OCI-M2 (cell line): ENCODE results near the gene AASDHPPT.
A peak's percentile ranks its signal among the peaks of the same experiment; 100 is the strongest.
"Not testable (repeated sequence)": the region's sequence is repeated elsewhere in the genome, so short reads cannot be mapped to it uniquely, and the experiment has no call there.

ENCODE experiments used
- DNase-seq: peaks from one replicate; lab custom pipeline; 2025; ENCODE audit not compliant: unreplicated experiment; lab: John Stamatoyannopoulos, UW

AASDHPPT gene, protein sequence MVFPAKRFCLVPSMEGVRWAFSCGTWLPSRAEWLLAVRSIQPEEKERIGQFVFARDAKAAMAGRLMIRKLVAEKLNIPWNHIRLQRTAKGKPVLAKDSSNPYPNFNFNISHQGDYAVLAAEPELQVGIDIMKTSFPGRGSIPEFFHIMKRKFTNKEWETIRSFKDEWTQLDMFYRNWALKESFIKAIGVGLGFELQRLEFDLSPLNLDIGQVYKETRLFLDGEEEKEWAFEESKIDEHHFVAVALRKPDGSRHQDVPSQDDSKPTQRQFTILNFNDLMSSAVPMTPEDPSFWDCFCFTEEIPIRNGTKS

DNA sequence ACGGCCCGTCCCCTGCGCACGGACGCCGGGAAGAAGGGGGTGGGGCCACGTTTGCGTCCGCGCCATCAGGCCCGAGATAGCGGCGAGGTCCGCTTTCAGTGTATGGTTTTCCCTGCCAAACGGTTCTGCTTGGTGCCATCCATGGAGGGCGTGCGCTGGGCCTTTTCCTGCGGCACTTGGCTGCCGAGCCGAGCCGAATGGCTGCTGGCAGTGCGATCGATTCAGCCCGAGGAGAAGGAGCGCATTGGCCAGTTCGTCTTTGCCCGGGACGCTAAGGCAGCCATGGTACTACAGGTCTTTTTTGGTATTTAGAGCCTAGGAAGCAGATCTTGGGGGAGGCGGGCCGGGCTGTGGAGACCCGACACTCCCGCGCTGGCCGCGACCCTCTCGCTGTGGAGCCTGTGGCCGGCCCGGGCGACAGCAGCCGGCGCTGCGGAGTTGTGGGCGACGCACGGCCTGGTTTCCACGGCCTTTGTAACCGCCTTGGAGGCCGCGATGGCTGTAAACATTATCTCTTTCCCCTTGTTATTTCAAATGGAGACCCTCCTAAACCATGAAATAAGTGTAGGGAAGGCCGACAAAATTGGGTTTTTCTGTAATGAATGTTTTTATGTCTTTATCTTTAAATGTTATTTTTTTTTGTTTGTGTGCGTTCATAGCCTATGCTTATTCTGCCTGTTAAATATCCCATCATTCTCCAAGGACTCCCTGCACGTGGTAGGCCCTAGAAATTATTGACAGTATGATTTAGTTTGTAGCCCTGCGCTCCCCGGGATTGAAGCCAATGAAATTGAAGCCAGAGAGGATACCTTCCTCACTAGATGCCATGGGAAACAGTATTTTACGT lies at the start of gene AASDHPPT:
Gene AASDHPPT (plus strand): TSS at position 54 of the 847 bp plus-strand sequence. CDS start 49 bp downstream, at position 103.
- DNase-seq: no peak

DNA sequence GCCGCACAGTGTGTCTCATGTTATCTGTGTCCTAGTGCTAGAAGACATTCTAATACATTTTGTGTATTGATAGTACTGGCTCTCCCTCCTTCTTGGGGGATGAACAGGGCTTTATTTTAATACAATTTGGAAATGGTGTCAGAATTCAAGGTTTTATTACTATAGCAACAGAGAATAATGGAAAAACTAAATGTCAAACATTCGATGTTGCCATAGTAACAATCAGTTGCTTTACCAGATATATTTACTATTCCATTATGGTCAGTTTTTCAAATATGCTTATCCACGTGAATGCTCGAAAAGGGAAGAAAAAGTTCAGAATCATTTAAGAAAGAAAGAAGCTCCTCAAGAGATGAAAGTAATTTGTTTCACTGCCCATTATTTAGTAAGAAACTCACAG lies 46.9 kb upstream of the AASDHPPT start:
- no peak for DNase-seq

DNA sequence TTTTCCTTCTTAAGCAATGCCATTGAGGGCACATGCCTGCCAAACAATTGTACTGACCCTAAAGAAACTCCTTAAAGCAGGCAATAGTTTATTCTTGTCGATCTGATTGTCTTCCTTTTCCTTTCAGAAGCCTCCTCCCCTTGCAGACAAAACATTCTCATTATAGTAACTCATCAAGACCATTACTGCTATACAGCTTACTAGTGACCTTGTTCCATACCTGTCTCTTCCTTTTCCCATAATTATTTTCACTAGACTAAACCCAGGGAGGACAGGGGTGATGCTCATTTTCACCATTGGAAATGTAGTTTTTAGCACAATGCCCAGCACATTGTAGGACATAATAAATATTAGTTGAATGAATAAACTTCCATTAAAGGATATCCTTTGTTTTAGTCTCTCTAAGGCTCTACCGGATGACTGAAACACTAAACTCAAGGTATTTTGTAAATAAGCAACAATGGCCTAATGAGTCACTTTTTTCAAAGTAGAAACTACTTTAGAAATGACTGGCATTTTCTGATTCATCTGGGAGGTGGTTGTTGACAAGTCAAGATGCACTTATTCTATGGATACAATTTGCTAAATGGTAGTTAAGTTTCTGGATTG lies 46.2 kb upstream of the AASDHPPT start:
- no peak for DNase-seq

DNA sequence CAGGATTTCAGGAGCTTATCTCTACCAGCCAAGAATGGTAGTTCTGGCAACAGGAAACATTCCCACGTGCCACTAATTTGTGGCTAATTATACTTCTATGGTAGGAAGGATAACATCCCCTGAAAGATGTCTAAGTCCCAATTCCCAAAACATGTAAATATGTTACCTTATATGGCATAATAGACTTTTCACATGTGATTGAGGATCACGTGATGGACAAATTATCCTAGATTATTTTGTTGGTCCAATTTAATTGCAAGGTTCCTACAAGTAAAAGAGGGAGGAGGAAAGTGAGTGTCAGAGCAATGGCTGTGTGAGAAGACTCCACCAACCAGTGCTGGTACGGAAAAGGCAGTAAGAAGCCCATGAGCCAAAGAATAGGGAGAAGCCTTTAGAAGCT lies 45.5 kb upstream of the AASDHPPT start:
- no peak for DNase-seq

DNA sequence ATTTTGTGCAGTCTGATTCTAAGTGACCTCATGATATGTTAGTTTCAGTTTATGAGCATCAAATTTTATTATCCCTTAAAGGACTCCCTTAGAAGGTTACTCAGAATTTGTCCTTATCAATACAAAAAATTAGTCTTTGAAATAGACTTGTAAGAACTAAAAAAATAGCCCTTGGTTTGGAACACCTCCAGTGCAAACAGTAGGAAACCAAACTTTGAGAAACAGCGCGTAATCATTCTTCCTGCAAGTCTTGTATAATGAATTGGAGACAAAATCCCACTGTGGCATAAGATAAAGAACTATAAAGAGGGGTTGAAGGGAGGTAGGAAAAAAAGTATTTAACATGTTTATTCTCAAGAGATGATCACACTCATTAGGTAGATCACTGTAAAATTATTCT lies 44.6 kb upstream of the AASDHPPT start:
- no peak for DNase-seq

DNA sequence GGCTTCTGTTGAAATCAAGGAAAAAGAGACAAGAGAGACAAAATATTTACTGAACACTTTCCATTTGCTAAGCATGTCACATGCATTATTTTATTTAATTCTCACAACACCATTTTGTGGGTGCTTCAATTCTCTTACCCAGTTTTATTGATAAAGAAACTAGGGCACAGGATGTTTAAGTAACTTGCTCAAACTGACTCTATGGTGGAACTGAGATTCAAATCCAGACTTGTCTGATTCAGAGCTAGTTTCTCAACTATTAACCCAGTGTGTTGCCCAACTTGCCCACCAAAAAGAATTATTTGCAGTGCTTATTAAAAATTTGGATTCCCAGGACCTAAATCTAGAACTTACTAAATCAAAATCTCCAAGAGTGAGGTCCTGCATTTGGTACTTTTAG lies 33.9 kb upstream of the AASDHPPT start:
- no peak for DNase-seq

DNA sequence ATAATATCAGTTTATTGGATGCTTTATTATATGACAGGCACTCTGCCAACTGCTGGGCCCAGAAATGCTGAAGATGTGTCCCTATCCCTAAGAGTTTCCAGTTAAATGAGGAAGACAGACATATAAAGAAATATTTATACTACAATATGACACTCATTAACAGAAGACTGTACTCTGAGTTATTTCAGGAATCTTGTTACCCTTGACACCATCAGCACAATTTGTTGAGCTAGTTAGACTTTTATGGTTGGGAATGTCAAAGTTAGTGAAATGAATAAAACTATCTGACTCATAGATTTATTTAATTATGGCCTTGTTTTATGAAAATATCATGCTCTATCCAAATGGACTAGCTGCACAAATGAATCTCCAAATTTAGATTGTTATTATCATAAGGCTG lies 29.8 kb upstream of the AASDHPPT start:
- DNase-seq: no peak

DNA sequence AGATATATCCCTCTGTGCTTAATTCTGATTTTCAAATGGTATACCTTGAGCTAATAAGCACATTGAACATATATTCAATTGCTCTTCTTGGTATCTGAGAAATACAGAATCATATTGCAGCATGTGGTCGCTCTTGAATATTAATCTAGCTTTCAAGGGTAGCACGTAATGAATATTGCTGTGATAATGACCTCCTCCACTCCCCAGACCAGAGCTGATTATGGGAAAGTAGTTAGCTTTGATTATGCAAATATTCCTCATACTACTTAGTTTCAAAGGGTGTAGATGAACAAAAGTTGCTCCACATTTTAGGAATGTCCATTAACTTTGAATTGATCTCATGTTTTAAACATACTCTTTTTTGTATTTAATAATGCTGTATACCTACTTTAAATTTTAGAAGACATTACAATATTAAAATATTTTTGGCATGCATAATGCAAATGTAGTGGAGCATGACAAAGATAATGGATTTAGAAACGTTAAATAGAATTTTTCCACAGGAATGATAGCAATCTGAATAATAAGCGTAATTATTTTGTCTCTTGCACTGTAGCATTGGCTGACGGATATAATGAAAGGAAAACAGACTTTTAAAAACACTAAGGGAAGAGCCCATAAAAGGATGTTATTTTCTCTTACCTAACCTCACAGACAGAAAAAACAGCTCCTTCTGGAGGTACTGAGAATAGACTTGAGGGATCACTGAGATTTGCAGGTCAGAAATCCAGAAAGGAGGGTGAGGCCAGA lies 27.6 kb upstream of the AASDHPPT start:
- no peak for DNase-seq

DNA sequence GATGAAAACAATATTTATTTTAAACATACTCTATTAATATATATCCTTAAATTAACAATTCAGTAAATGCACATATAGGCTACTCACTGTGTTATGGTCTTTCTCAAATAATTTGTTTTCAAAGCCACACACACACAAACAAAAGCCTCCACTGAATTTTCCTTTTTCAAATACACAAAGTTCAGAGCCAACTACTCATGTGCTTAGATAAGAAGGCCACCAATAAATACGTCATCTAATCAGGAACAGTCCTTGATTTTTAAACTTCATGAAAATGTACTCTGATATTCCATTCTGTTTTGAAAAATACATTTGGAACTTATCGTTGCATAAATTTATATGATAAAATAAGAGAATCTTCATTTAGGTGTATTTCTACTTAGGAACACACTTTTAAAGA lies 26.4 kb upstream of the AASDHPPT start:
- no peak for DNase-seq

DNA sequence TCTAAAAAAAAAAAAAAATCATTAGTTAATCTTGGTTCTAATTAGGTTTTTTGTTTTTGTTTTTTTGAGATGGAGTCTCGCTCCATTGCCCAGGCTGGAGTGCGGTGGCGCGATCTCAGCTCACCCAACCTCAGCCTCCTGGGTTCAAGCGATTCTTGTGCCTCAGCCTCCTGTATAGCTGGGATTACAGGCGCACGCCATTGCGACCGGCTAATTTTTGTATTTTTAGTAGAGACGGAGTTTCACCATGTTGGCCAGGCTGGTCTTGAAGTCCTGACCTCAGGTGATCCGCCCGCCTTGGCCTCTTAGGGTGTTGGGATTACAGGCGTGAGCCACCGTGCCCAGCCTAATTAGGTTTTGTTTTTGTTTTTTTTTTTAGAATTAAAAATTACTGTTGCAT lies 19.1 kb upstream of the AASDHPPT start:
- not testable (repeated sequence) for DNase-seq

DNA sequence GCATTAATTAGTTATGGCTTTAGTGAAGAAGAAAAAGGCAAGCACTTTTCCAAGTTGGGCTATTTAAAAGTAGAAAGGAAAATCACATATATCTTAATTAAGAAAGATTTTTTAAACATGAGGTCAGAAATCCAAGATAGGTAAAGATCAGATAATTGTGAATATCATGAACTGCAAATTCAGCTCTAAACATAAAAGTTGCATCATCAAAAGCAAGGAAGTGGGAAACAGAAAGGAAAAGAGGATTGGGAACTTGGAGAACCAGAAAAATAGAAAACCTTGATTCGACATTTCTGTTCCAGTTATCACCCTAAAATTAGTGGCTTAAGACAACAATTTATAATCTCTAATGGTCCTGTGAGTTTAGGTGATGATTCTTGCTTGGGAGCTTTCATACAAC lies 17.8 kb upstream of the AASDHPPT start:
- DNase-seq: no peak

DNA sequence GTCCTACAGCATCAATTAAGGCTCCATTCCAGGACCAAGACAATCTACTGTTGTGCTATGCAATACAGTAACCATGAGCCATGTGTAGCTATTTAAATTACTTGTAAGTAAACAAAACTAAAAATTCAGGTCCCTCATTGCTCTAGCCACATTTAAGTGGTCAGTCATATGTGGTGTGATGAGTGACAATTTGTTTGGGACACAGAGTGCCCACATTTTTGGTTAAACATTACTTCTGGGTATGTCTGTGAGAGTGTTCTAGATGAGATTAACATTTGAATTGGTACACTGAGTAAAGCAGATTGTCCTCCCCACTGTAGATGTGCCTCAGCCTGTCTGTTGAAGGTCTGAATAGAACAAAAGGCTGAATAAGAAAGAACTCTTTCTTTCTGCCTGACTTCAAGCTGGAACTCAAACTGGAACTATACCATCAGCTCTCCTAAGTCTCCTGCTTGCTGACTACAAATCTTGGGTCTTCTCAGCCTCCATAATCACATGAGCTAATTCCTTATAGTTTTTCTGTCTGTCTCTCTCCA lies 16.1 kb upstream of the AASDHPPT start:
- DNase-seq: no peak

DNA sequence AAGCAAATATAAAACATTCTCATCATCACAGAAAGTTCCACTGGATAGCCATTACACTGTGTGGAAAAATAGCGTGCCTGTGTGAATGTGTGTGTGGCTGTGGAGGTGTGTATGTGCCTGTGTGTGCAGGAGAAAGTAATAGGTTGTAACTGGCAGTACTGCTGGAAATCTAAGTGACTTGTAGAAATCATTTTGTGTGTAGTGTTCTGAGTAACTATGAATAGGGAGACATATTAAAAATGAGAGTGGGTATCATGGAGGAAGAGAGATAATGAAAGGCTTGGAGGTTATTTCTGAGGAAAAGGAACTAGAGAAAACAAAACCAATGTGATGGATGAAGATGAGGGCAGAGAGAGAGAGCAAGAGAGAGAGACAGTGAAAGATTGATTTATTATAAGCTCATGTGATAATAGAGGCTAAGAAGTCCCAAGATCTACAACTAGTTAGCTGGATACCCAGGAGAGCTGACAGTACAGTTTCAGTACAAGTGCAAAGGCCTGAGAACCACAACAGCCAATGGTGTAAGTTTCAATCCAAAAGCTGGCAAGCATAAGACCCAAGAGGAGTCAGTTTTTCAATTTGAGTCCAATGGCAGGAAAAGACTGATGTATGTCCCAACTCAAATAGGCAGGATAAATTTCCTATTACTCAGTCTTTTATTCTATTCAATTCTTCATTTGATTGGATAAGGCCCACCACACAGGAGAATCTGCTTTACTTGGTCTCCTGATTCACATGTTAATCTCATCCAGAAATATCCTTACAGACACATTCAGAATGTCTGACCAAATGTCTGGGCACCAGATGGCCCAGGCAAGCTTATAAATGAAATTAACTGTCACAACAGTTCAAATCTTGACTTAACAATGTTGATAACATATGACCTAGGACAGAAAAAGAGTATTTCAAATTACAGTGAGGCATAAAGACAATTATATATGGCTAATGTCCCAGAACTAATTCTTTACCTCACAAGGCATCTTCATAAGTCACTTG lies 15.2 kb upstream of the AASDHPPT start:
- DNase-seq: no peak

DNA sequence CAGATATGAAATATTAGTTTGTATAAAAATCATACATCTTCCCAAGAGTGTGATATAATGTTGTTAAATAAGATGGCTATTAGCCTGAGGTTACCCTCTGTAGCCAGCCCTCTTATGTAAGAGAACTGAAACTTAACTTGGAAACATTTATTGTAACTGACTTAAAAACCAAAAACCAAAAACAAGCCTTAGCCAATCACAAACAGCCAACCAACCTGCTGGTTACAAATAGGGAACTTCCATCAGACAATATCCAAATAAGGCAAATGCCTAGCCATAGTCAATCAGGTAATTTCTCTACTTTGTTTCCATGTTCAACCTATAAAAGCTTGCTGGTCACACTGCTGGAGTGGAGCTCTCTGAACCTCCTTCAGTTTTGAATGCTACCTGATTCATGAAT lies 14.5 kb upstream of the AASDHPPT start:
- no peak for DNase-seq

DNA sequence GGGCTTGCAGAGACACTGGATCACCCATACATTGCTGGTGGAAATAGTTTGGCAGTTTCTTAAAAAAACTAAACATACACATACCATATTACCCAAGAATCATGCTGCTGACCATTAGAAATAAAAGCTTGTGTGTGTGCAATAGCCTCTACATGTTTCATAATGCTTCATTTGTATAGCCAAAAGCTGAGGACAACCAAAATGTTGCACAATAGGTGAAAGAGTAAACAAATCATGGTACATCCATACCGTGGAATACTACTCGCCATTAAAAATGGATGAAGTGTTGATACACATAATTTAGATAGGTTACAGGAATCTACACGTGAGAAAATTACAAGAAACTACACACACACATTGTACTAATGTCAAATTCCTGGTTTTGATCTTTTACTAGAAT lies 6.9 kb upstream of the AASDHPPT start:
- DNase-seq: no peak

DNA sequence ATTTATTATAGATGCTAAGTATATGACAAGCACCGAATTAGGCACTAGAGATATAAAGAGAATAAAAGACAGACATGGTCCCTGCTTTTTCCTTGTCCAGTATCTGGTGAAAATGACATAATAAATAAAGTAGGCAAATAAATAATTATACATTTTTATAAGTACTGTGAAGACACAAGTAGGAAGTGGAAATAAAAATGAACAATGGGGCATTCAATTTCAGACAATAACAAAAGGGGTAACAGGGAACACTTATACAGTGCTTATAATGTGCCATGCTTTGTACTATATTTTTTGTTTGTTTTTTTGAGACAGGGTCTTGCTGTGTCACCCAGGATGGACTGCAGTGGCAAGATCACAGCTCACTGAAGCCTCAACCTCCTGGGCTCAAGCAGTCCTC lies 4.7 kb upstream of the AASDHPPT start:
- no peak for DNase-seq

DNA sequence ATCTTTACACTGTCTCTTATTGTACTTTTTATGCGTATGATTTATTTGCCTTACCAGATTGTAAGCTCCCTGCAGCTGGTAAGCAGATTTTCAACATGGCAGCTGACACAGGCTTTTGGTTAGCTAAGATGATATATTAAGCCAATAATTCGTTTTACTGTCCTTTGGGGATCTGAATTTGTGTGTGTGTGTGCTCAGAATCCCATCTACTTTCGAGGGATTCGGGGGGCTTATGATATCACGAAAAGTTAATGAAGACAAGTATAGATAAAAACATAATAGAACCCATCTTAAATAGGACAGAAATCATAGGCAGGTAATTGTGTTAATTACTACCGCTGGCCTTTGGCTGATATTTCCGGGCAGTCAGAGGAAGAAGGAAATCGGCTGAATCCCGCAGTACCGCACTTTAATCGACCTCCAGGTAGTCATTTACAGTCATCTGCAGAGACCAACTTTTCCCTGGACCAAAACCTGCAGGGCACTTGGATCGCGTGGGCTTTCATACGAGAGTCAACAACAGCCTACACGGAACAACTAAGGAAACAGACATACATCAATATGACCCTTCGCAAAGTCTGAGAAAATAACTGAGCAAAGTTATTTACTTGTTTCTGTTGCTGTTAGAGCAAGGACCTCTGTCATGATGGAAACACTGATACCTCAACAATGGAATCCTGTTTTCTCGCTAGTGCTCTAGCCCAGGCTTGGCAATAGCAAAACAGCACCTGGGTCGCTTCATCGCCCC lies 1.1 kb upstream of the AASDHPPT start:
- no peak for DNase-seq

DNA sequence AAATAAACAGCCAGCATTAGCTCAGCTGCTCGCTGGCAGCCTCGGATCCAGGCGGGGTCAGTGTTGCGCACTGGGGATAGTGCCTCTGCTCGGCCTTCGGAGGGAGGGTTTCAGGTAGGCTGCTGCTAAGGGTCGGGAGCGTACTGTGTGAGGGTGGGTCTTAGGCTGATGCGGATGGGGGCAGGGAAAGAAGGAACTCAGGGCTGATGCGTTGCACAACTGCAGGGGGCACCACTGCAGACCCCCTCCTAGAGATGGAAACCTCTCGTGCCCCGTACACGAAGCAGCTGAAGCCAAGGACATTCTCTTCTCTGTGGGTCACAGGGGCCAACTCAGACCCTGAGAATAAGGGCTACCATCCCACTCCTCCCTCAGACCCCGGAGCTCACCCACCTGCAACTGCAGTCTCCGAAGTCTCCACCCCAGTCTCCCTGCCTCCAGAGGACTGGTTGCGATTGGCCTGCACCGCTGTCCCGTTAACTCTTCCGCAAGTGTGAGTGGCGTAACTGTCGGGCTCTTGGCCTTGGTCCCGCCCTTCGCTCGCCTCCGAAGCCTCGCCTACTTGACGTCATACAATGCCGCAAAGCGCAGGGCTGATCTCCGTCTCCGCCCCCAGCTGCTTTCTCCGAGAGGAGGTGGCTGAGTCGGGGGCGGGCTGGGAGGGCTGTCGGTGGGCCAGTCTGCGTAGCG lies 398 bp upstream of the AASDHPPT start, which contains the start of gene KBTBD3:
Gene KBTBD3 (minus strand): TSS at position 429 of the 690 bp plus-strand sequence. CDS start 18,250 bp downstream, outside the sequence.
- DNase-seq: peak; percentile 51
